Activated CD4-positive, alpha-beta memory T cell treated with anti-CD3 and anti-CD28 coated beads for 36 hours (primary cell): ENCODE measurements around the gene SMARCA2. TPM values are rescaled to one million over a fixed set of nuclear protein-coding genes. Genes with fewer than 3 reads are reported as not detected.

Experiments
- CTCF ChIA-PET: fragments of 350-600 bp; sonication (Branson Sonifier 250); formaldehyde crosslinking; loops from one replicate; lab custom pipeline; 2021; ENCODE audit warnings: antibody characterized with exemption, inconsistent platforms; lab: Charles Lee
- POLR2A ChIA-PET: fragments of 350-600 bp; sonication (Branson Sonifier 250); formaldehyde crosslinking; loops from one replicate; lab custom pipeline; 2021; ENCODE audit warnings: antibody characterized with exemption; lab: Charles Lee
- DNase-seq: peaks from one replicate; pipeline ENCODE4 v3.0.0-alpha.2; 2020
- H3K27ac Mint-ChIP-seq: one replicate; pipeline ENCODE4 v1.8.0; 2021; ENCODE audit warnings: mixed read lengths
- H3K27me3 Mint-ChIP-seq: one replicate; pipeline ENCODE4 v1.8.0; 2021; ENCODE audit warnings: mixed read lengths
- H3K36me3 Mint-ChIP-seq: one replicate; pipeline ENCODE4 v1.8.0; 2021; ENCODE audit warnings: mixed read lengths
- H3K4me1 Mint-ChIP-seq: one replicate; pipeline ENCODE4 v1.8.0; 2021; ENCODE audit warnings: low read depth, mixed read lengths
- H3K4me3 Mint-ChIP-seq: one replicate; pipeline ENCODE4 v1.8.0; 2021; ENCODE audit warnings: mild to moderate bottlenecking, mixed read lengths
- H3K9me3 Mint-ChIP-seq: one replicate; pipeline ENCODE4 v1.8.0; 2021; ENCODE audit warnings: mixed read lengths
- intact Hi-C: fragments of 100-400 bp; cut with micrococcal nuclease; formaldehyde crosslinking; loops from one replicate; pipeline ENCODE4 v1.15.1; 2023
- total RNA-seq, 2 experiments: library from RNA; stranded (reverse); gene quantifications; one replicate each; pipeline ENCODE4 v1.2.3, GENCODE V29; 2021

SMARCA2 gene
- total RNA-seq, 2 experiments from 2014 or later = 95.1 to 100 TPM

DNA sequence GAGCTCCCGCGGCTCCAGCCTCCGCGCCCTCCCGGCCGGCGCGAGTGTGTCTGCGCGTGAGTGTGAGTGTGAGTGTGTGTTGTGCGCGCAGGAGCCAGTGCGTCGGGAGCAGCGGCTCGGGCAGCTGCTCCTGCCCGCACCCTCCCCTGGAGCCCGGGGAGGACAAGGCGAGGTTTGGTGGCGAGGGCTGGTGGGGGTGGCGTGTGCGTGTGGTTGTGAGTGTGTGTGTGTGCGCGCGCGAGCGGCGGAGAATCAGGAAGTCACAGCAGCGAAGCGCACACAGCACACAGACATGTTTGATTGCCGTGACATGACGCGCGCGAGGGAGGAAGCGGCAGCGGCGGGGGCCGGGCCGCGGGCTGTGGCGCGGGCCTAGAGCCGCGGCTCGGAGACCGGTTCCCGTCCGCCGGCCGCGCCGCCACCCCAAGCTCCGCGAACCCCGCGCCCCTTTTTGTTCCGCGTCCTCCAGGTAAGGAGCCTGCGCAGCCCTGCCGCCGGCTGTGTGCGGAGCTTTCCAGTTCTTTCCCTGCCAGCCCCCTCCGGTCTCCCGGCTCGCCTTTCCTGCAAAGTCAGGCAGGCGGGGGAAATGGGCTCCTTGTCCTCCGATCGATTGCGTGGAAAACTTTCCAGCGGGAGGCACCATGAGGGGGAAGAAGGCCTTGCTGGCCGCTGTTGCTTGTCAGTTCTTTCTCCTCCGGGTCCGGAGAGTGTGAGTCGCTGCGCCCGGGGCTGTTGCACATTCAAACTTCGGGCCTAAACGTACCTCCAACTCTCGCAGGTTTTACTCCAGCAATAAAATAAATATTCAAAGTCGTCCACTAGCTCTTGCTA, 2.4 kb downstream of the SMARCA2 start:
- H3K27ac Mint-ChIP-seq = peak overlapping the region; percentile 100
- ChIA-PET POLR2A (interaction anchor here (1.0 to 4.7 kb wide), 4 partner anchors 10 to 1509 kb away, joined by 4 to 52 read pairs (median 8); partner anchors contain the start of gene RFX3), CTCF (interaction anchor here (0.9 to 1.7 kb wide), 2 partner anchors 10 to 69 kb away, joined by 3 to 6 read pairs; no protein-coding TSS in a partner anchor)
- H3K36me3 Mint-ChIP-seq = peaks cover 7% of the 10 kb centered on the region
- DNase-seq = peak; percentile 82
- intact Hi-C loops = loop anchor here (2.0 to 10.0 kb wide), 3 partner anchors 49 to 1743 kb away; no protein-coding TSS in a partner anchor
- no peaks in the 10 kb centered on the region for H3K27me3 Mint-ChIP-seq
- H3K4me3 Mint-ChIP-seq = peak overlapping the region; percentile 99
- peaks cover 59% of the 10 kb centered on the region for H3K4me1 Mint-ChIP-seq
- H3K9me3 Mint-ChIP-seq = no peaks in the 10 kb centered on the region

- Mint-ChIP-seq H3K4me1 (peaks cover 59% of the 10 kb centered on the region), H3K4me3 (peak overlapping the region; percentile 99), H3K36me3 (peaks cover 7% of the 10 kb centered on the region), H3K27ac (peak overlapping the region; percentile 100), H3K27me3 (no peaks in the 10 kb centered on the region), H3K9me3 (no peaks in the 10 kb centered on the region)
- CTCF ChIA-PET = interaction anchor here (0.9 to 1.7 kb wide), 2 partner anchors 9 to 69 kb away, joined by 3 to 6 read pairs; no protein-coding TSS in a partner anchor
- no peak for DNase-seq
- intact Hi-C loops = loop anchor here (2.0 to 10.0 kb wide), 3 partner anchors 49 to 1743 kb away; no protein-coding TSS in a partner anchor
- POLR2A ChIA-PET = interaction anchor here (1.0 to 4.7 kb wide), 4 partner anchors 9 to 1508 kb away, joined by 4 to 52 read pairs (median 8); partner anchors contain the start of gene RFX3
Observed at GRCh38 chr9:2018162-2018643, 3.1 kb downstream of the SMARCA2 start.

GRCh38 chr9:2018764-2019558, 3.8 kb downstream of the SMARCA2 start:
- intact Hi-C loops = loop anchor here (1.0 to 10.0 kb wide), 4 partner anchors 36 to 1744 kb away; no protein-coding TSS in a partner anchor
- Mint-ChIP-seq H3K27me3 (no peaks in the 10 kb centered on the region), H3K4me3 (peak overlapping the region; percentile 99), H3K9me3 (no peaks in the 10 kb centered on the region), H3K27ac (peak overlapping the region; percentile 100), H3K4me1 (peaks cover 59% of the 10 kb centered on the region), H3K36me3 (peaks cover 7% of the 10 kb centered on the region)
- CTCF ChIA-PET = interaction anchor here (1.7 kb wide), 1 partner anchor 68 kb away, joined by 6 read pairs; no protein-coding TSS in a partner anchor
- peak; percentile 31 for DNase-seq
- POLR2A ChIA-PET = interaction anchor here (2.1 to 4.7 kb wide), 2 partner anchors 35 to 1508 kb away, joined by 4 to 52 read pairs; partner anchors contain the start of gene RFX3

DNA sequence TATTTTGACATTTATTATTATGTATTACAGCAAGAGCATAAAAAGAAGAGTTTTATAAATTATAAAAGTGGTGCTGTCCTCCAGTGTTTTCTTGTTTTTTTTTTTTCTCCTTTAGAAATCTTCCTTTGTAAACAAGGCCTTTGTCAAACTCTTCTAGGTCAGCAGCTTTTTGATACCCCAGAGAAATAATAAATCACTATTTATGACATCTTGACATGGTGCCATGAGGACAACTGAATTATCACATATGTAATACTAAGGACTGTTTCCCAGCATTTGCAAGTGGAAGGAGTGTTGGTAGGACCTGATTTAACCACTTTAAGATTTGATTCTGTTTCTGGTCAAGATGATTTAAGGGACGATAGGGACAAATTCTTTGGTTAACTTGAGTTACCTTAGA, 4.6 kb downstream of the SMARCA2 start:
- H3K4me3 Mint-ChIP-seq = peak overlapping the region; percentile 37
- H3K27ac Mint-ChIP-seq = peak overlapping the region; percentile 44
- peaks cover 7% of the 10 kb centered on the region for H3K36me3 Mint-ChIP-seq
- ChIA-PET CTCF (no interaction called here), POLR2A (no interaction called here)
- H3K4me1 Mint-ChIP-seq = peaks cover 64% of the 10 kb centered on the region
- H3K27me3 Mint-ChIP-seq = no peaks in the 10 kb centered on the region
- no peak for DNase-seq
- H3K9me3 Mint-ChIP-seq = no peaks in the 10 kb centered on the region
- intact Hi-C loops = loop anchor here (1.0 to 10.0 kb wide), 4 partner anchors 36 to 1745 kb away; no protein-coding TSS in a partner anchor

DNA sequence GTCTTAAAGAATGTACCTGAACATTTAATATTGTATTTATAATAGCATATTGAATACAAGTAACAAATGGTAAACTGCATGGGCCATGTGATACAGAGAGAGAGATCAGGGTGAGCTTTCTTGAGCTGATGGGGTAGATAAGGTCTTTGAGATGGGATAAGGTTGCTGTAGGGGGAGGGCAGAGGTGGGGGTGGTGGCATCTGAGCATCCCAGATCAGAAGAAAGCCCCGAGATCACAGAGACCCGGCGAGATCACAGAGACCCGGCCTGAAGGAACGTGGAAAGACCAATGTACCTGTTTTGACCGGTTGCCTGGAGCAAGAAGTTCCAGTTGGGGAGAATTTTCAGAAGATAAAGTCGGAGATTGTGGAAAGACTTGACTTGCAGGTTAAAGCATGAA, 6.6 kb downstream of the SMARCA2 start:
- no peak for DNase-seq
- intact Hi-C loops = loop anchor here (2.0 kb wide), 3 partner anchors 65 to 145 kb away; no protein-coding TSS in a partner anchor
- ChIA-PET CTCF (interaction anchor here (1.0 kb wide), 1 partner anchor 66 kb away, joined by 4 read pairs; no protein-coding TSS in a partner anchor), POLR2A (interaction anchor here (1.1 to 3.2 kb wide), 2 partner anchors 9 to 33 kb away, joined by 6 to 33 read pairs; no protein-coding TSS in a partner anchor)
- Mint-ChIP-seq H3K9me3 (no peaks in the 10 kb centered on the region), H3K36me3 (peaks cover 5% of the 10 kb centered on the region), H3K27me3 (no peaks in the 10 kb centered on the region), H3K4me1 (peaks cover 81% of the 10 kb centered on the region), H3K4me3 (peak overlapping the region; percentile 56), H3K27ac (peak overlapping the region; percentile 86)

GRCh38 chr9:2022560-2022959, 7.4 kb downstream of the SMARCA2 start:
- no peaks in the 10 kb centered on the region for H3K27me3 Mint-ChIP-seq
- H3K4me1 Mint-ChIP-seq = peaks cover 88% of the 10 kb centered on the region
- peaks cover 6% of the 10 kb centered on the region for H3K36me3 Mint-ChIP-seq
- CTCF ChIA-PET = interaction anchor here (1.0 to 1.4 kb wide), 2 partner anchors 32 to 65 kb away, joined by 4 to 5 read pairs; no protein-coding TSS in a partner anchor
- H3K4me3 Mint-ChIP-seq = peak overlapping the region; percentile 36
- H3K9me3 Mint-ChIP-seq = no peaks in the 10 kb centered on the region
- H3K27ac Mint-ChIP-seq = peak overlapping the region; percentile 86
- DNase-seq = no peak
- POLR2A ChIA-PET = interaction anchor here (1.1 to 3.2 kb wide), 3 partner anchors 10 to 147 kb away, joined by 3 to 33 read pairs (median 6); no protein-coding TSS in a partner anchor
- intact Hi-C loops = loop anchor here (2.0 kb wide), 3 partner anchors 64 to 146 kb away; no protein-coding TSS in a partner anchor

- Mint-ChIP-seq H3K4me1 (peaks cover 93% of the 10 kb centered on the region), H3K27ac (peak overlapping the region; percentile 86), H3K36me3 (peaks cover 2% of the 10 kb centered on the region), H3K4me3 (peak overlapping the region; percentile 36), H3K9me3 (no peaks in the 10 kb centered on the region), H3K27me3 (no peaks in the 10 kb centered on the region)
- intact Hi-C loops = loop anchor here (1.0 to 2.0 kb wide), 5 partner anchors 8 to 146 kb away; partner anchors contain the start of gene SMARCA2
- POLR2A ChIA-PET = interaction anchor here (1.3 to 3.2 kb wide), 2 partner anchors 31 to 147 kb away, joined by 3 to 33 read pairs; no protein-coding TSS in a partner anchor
- CTCF ChIA-PET = interaction anchor here (0.6 to 1.4 kb wide), 2 partner anchors 31 to 143 kb away, joined by 3 to 5 read pairs; no protein-coding TSS in a partner anchor
- DNase-seq = no peak
Observed at GRCh38 chr9:2023042-2023441, 7.9 kb downstream of the SMARCA2 start.

- peak overlapping the region; percentile 86 for H3K27ac Mint-ChIP-seq
- DNase-seq = peak; percentile 53
- peaks cover 94% of the 10 kb centered on the region for H3K4me1 Mint-ChIP-seq
- no peaks in the 10 kb centered on the region for H3K9me3 Mint-ChIP-seq
- no peaks in the 10 kb centered on the region for H3K27me3 Mint-ChIP-seq
- CTCF ChIA-PET = interaction anchor here (0.6 to 1.4 kb wide), 2 partner anchors 31 to 144 kb away, joined by 3 to 5 read pairs; no protein-coding TSS in a partner anchor
- peaks cover 4% of the 10 kb centered on the region for H3K36me3 Mint-ChIP-seq
- intact Hi-C loops = loop anchor here (1.0 to 2.0 kb wide), 5 partner anchors 8 to 147 kb away; partner anchors contain the start of gene SMARCA2
- POLR2A ChIA-PET = interaction anchor here (1.3 to 3.2 kb wide), 2 partner anchors 31 to 148 kb away, joined by 3 to 33 read pairs; no protein-coding TSS in a partner anchor
- H3K4me3 Mint-ChIP-seq = peak overlapping the region; percentile 38
Observed at GRCh38 chr9:2023532-2023931, 8.4 kb downstream of the SMARCA2 start.

DNA sequence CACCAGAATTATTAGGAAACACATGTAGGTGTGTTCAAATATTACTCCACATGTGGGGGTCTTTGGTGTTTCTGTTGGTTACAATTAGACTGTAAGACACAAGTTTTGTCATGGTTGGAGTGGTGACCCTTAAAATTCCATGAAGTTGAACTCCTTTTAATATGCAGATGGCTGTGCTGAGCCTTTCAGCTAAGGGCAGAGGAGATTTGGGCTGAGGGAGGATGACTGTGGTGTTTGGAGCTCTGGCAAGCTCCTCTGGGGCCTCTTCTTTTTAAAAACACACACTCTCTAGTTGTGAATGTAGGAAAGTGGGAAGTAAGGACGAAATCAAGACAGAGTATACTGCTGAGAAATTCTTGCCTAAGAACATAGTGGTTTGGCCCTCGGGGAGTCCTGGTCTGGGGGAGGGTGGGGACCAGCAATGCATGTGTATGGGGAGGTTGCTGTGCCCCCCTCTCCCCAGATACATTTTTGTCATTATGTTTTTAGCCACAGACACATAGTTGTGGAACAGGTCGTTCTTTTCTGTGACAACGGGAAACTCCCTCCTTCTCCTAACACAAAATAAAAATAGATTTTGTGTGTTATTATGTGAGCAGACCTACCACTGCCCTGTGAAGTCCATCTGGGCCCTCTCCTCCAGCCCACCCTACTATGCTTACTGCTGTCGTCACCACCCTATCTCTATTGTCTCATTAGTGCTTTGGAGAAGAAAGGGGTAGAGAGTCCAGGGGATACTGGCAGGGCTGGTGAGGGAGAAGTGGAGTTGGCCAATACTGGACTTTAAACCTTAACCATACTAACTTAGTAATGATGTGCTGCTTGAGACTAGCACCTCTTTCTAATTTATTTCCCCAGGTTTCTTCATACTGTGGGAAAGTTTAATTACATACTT, 10.0 kb downstream of the SMARCA2 start:
- H3K9me3 Mint-ChIP-seq = no peaks in the 10 kb centered on the region
- DNase-seq = no peak
- peaks cover 10% of the 10 kb centered on the region for H3K36me3 Mint-ChIP-seq
- intact Hi-C loops = no loop called here
- CTCF ChIA-PET = no interaction called here
- peaks cover 91% of the 10 kb centered on the region for H3K4me1 Mint-ChIP-seq
- H3K27ac Mint-ChIP-seq = peak overlapping the region; percentile 86
- POLR2A ChIA-PET = interaction anchor here (1.1 kb wide), 1 partner anchor 17 kb away, joined by 4 read pairs; no protein-coding TSS in a partner anchor
- H3K4me3 Mint-ChIP-seq = no peak overlapping the region
- no peaks in the 10 kb centered on the region for H3K27me3 Mint-ChIP-seq
